HEK293 (cell line): ENCODE data around the gene RPS18.

ENCODE experiments used
- PRDM4 ChIP-seq: fragments of 450-650 bp; formaldehyde crosslinking; IDR thresholded peaks from 2 replicates; pipeline ENCODE4 v1.5.1; 2017; ENCODE audit warnings: missing biosample characterization, missing genetic modification characterization
- TRIM28 ChIP-seq: IDR thresholded peaks from 2 replicates; pipeline ENCODE4 v1.6.1; 2011; ENCODE audit warnings: low read length, control low read depth, borderline replicate concordance
- ZNF18 ChIP-seq: fragments of 450-650 bp; formaldehyde crosslinking; IDR thresholded peaks from 2 replicates; pipeline ENCODE4 v1.5.1; 2016; ENCODE audit warnings: missing biosample characterization, missing genetic modification characterization
- ZNF777 ChIP-seq: fragments of 450-650 bp; formaldehyde crosslinking; IDR thresholded peaks from 2 replicates; pipeline ENCODE4 v1.5.1; 2017; ENCODE audit warnings: missing biosample characterization, missing genetic modification characterization, borderline replicate concordance
- TF ChIP-seq, protein P1 (sequence below): fragments of 450-650 bp; formaldehyde crosslinking; IDR thresholded peaks from 2 replicates; pipeline ENCODE4 v1.5.1; 2016; ENCODE audit warnings: missing biosample characterization, missing genetic modification characterization
- TF ChIP-seq, protein P2 (sequence below): fragments of 450-650 bp; formaldehyde crosslinking; IDR thresholded peaks from 2 replicates; pipeline ENCODE4 v1.5.1; 2016; ENCODE audit warnings: missing biosample characterization, missing genetic modification characterization

DNA sequence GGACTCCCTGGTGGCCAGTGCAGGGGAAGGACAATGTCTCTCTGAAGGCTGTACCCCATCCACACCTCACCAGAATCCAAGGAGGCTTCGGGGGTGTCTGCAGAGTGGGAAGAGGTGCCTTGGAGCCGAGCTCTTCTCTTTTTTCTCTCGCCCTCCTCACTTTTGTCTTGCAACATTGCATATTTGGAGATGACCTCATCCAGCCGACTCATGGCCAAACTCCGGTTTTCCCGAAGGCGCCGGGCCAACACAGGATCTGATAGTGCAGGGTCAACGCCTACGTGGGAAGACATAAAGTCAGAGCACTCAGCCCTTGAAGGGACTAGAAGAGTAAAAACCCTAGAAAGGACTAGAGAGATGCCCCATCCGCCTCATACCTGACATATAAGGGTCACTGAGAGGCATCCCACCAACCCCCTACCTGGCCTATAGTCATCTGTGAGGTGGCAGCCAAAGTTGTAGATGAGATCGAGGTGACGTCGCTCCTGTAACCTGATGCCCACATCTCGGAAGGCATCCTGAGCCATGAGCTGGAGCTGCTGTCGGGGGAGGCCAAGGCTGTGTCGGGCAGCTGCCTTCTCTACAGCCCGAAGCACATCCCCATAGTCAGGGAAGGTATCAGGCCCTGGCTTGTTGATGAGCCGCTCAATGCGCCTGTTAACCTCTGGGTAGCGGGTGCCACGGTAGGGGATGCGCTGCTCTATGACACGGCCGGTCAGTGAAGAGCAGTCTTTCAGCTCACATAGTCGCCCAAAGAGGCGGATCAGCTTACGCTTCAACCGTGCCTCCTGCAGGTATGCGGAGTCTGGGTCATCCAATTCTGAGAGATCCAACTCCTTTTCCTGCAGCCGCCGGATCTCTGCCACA, 48.7 kb downstream of the RPS18 start:
- TF ChIP-seq, protein P1, sequence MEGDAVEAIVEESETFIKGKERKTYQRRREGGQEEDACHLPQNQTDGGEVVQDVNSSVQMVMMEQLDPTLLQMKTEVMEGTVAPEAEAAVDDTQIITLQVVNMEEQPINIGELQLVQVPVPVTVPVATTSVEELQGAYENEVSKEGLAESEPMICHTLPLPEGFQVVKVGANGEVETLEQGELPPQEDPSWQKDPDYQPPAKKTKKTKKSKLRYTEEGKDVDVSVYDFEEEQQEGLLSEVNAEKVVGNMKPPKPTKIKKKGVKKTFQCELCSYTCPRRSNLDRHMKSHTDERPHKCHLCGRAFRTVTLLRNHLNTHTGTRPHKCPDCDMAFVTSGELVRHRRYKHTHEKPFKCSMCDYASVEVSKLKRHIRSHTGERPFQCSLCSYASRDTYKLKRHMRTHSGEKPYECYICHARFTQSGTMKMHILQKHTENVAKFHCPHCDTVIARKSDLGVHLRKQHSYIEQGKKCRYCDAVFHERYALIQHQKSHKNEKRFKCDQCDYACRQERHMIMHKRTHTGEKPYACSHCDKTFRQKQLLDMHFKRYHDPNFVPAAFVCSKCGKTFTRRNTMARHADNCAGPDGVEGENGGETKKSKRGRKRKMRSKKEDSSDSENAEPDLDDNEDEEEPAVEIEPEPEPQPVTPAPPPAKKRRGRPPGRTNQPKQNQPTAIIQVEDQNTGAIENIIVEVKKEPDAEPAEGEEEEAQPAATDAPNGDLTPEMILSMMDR: no peak
- TF ChIP-seq TRIM28 (no peak), ZNF18 (tag by site-specific recombination) (no peak), PRDM4 (tag by site-specific recombination) (no peak), ZNF777 (tag by site-specific recombination) (no peak)
- TF ChIP-seq, protein P2, sequence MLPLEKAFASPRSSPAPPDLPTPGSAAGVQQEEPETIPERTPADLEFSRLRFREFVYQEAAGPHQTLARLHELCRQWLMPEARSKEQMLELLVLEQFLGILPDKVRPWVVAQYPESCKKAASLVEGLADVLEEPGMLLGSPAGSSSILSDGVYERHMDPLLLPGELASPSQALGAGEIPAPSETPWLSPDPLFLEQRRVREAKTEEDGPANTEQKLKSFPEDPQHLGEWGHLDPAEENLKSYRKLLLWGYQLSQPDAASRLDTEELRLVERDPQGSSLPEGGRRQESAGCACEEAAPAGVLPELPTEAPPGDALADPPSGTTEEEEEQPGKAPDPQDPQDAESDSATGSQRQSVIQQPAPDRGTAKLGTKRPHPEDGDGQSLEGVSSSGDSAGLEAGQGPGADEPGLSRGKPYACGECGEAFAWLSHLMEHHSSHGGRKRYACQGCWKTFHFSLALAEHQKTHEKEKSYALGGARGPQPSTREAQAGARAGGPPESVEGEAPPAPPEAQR (tag by site-specific recombination): no peak
